Ovary (tissue), 3 donors: ENCODE results near the gene UCKL1.

ENCODE experiments used
- EP300 ChIP-seq: sonication (generic); formaldehyde crosslinking; IDR thresholded peaks from one replicate; pipeline ENCODE4 v1.6.1; 2017; ENCODE audit warnings: antibody characterized with exemption
- TF ChIP-seq, protein P1 (sequence below), 3 donors: fragments of 450-650 bp in 2 of 3; fragments of 200-600 bp in 1 of 3; IDR thresholded peaks; one replicate each; pipeline versions ENCODE4 v1.5.1 to v1.8.0; 2016 to 2022; ENCODE audit warnings: antibody characterized with exemption in 3 of 3, mild to moderate bottlenecking in 1 of 3
- donor health status: DM: no; HTN: no; CAD: no.

DNA sequence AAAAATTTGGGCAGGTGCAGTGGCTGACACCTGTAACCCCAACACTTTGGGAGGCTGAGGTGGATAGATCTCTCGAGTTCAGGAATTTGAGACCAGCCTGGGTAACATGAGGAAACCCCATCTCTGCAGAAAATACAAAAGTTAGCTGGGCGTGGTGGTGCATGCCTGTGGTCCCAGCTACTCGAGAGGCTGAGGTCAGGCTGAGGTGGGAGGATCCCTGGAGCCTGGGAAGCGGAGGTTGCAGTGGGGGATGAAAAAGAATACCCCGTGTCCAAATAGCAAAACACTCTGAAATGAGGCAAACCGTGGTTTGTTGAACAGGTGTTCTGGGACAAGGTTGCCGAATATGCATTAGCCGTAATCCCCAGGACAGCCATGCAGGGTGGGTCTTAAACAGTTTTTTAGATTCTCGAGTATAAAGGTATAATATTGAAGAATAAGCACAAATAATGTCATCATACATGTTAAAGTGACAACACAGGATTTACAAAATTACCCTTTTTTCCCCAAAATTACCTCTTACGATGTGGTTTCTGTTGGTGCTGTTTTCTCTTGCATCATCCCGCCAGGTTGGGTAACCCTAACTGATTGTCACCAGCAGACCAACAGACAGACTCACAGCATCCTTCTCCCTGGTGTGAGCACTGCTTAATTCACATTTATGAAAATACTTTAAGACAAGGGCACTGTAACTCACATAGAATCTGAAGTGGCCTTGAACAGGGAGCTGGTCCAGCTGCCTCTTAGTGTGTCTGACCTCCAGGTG lies 52.2 kb downstream of the UCKL1 start:
- TF ChIP-seq, protein P1, sequence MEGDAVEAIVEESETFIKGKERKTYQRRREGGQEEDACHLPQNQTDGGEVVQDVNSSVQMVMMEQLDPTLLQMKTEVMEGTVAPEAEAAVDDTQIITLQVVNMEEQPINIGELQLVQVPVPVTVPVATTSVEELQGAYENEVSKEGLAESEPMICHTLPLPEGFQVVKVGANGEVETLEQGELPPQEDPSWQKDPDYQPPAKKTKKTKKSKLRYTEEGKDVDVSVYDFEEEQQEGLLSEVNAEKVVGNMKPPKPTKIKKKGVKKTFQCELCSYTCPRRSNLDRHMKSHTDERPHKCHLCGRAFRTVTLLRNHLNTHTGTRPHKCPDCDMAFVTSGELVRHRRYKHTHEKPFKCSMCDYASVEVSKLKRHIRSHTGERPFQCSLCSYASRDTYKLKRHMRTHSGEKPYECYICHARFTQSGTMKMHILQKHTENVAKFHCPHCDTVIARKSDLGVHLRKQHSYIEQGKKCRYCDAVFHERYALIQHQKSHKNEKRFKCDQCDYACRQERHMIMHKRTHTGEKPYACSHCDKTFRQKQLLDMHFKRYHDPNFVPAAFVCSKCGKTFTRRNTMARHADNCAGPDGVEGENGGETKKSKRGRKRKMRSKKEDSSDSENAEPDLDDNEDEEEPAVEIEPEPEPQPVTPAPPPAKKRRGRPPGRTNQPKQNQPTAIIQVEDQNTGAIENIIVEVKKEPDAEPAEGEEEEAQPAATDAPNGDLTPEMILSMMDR (IDR thresholded peaks at IDR 0.05), result no peak
- no peak for TF ChIP-seq EP300
